Uterus (tissue), 2 donors: Measurements from ENCODE around the gene PARD6B.

Source experiments
- CTCF ChIP-seq, 4 experiments: fragments of 200-600 bp in 2 of 4; fragments of 450-650 bp in 2 of 4; sonication (generic) in 2 of 4; IDR thresholded peaks; one replicate each; pipeline ENCODE4 v1.5.1; 2016 to 2019; ENCODE audit warnings: antibody characterized with exemption in 4 of 4, mild to moderate bottlenecking in 2 of 4, moderate library complexity in 1 of 4
- POLR2A ChIP-seq, 2 donors: fragments of 450-650 bp; IDR thresholded peaks; one replicate each; pipeline ENCODE4 v1.6.1; 2016; ENCODE audit warnings: antibody characterized with exemption in 2 of 2, mild to moderate bottlenecking in 1 of 2, moderate library complexity in 1 of 2

GRCh38 chr20:50723672-50724071, 7.7 kb upstream of the PARD6B start:
- TF ChIP-seq CTCF (IDR thresholded peaks at IDR 0.05): no peak
- no peak for TF ChIP-seq POLR2A (IDR thresholded peaks at IDR 0.05)
